ENCODE measurements around the gene CCDC192.
"Not testable (repeated sequence)": the region's sequence is repeated elsewhere in the genome, so short reads cannot be mapped to it uniquely, and the experiment has no call there.

The CCDC192 gene

DNA sequence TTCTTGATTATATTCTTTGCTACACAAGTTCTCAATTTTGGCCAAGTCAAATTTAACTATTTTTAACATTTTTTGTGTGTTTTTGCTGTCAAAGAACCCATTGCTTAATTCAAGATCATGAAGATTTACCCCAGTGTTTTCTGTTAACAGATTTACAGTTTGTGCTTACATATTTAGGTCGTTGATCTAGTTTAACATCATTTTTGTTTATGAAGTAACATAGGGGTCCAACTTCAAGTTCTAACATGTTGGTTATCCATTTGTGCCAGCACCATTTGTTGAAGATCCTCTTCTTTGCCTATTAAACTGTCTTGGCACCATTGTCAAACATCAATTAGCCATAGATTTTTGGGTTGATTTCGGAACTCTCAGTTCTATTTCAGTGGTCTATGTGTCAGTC lies 71.0 kb downstream of the CCDC192 start:
- no peak overlapping the region for H3K27ac Mint-ChIP-seq
- peaks cover 8% of the 10 kb centered on the region for H3K27me3 Mint-ChIP-seq
- peaks cover 8% of the 10 kb centered on the region for H3K9me3 Mint-ChIP-seq
- H3K36me3 Mint-ChIP-seq, result no peaks in the 10 kb centered on the region
- no peak overlapping the region for H3K4me3 Mint-ChIP-seq
- H3K4me1 Mint-ChIP-seq, result no peaks in the 10 kb centered on the region

- Mint-ChIP-seq H3K27ac (no peak overlapping the region), H3K4me1 (no peaks in the 10 kb centered on the region), H3K9me3 (peaks cover 8% of the 10 kb centered on the region), H3K36me3 (no peaks in the 10 kb centered on the region), H3K27me3 (peaks cover 3% of the 10 kb centered on the region), H3K4me3 (no peak overlapping the region)
These were observed 73.3 kb downstream of the CCDC192 start for GRCh38 chr5:127776477-127776876.

- Mint-ChIP-seq H3K36me3 (no peaks in the 10 kb centered on the region), H3K27me3 (no peaks in the 10 kb centered on the region), H3K4me1 (no peaks in the 10 kb centered on the region), H3K9me3 (peaks cover 8% of the 10 kb centered on the region), H3K27ac (no peak overlapping the region), H3K4me3 (no peak overlapping the region)
These were observed 74.8 kb downstream of the CCDC192 start for GRCh38 chr5:127777957-127778356.

DNA sequence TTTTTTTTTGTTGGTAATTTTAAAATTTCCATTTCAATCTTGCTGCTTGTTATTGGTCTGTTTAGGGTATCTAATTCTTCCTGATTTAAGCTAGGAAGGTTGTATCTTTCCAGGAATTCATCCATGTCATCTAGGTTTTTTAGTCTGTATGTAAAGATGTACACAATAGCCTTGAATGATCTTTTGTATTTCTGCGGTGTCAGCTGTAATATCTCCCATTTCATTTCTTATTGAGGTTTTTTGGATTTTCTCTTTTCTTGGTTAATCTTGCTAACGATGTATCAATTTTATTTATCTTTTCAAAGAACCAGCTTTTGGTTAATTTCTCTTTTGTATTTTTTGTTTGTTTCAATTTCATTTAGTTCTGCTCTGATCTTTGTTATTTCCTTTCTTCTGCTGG lies 79.3 kb downstream of the CCDC192 start:
- not testable (repeated sequence) for H3K4me3 Mint-ChIP-seq, H3K4me1 Mint-ChIP-seq, H3K9me3 Mint-ChIP-seq, H3K36me3 Mint-ChIP-seq, H3K27me3 Mint-ChIP-seq, H3K27ac Mint-ChIP-seq

DNA sequence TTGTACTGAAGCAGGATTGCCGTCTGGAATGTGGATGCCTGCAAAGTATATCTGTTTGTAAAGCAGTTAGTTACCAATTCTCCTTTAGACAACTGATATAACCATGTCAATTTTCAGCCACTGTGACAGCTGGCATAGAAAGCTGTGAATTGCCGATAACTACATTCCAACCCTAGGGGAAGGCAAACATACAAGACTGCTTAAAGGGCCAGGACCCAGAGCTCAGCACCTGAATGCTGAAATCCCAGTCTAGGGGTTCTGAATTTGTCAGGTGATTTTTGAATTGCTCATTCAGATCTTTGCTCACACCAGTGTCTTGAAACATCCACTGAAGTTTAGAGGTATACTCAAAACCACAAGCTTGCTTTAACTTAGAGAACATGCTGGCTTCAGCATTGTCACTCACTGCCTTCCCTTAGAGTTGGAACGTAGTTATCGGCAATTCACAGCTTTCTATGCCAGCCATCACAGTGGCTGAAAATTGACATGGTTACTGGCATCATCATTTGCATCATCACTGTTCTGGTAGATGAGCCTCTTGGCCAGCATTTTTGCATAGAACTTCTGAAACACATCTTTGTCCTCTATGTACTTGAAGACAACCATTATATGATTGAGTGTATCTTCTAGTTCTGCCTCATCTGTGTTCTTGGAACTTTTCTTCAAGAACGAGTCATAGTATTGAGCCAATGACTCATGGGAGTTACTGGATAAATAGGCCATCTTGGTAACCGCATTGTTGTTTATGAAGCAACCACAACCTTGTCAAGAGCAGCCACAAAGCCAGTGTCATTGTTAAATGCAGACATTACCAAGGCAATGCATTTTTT lies 82.1 kb downstream of the CCDC192 start:
- H3K9me3 Mint-ChIP-seq, result peaks cover 1% of the 10 kb centered on the region
- no peak overlapping the region for H3K4me3 Mint-ChIP-seq
- H3K27ac Mint-ChIP-seq, result no peak overlapping the region
- H3K36me3 Mint-ChIP-seq, result no peaks in the 10 kb centered on the region
- no peaks in the 10 kb centered on the region for H3K4me1 Mint-ChIP-seq
- H3K27me3 Mint-ChIP-seq, result peaks cover 5% of the 10 kb centered on the region

DNA sequence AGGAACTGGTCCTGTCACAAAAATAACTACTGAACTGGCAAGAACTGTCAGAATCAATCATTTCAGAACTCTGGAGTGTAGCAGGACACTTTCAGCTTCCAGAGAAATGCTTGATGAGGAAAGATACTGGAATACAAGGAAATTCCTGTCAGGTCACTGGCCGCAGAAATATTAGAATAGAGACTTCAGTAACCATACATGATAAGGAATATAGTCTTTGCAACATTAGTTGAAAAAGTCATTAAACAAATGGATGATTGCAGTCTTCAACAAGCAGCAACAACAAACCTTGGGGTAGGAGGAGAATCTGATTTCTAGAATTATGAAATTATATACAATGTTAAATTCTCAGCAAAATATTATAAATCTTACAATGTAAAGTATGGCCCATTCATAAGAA lies 88.2 kb downstream of the CCDC192 start:
- no peaks in the 10 kb centered on the region for H3K4me1 Mint-ChIP-seq
- no peak overlapping the region for H3K27ac Mint-ChIP-seq
- no peaks in the 10 kb centered on the region for H3K36me3 Mint-ChIP-seq
- peaks cover 23% of the 10 kb centered on the region for H3K9me3 Mint-ChIP-seq
- H3K27me3 Mint-ChIP-seq, result peaks cover 2% of the 10 kb centered on the region
- no peak overlapping the region for H3K4me3 Mint-ChIP-seq

GRCh38 chr5:127791908-127792307 lies 88.7 kb downstream of the CCDC192 start:
- H3K27ac Mint-ChIP-seq, result not testable (repeated sequence)
- peaks cover 23% of the 10 kb centered on the region for H3K9me3 Mint-ChIP-seq

DNA sequence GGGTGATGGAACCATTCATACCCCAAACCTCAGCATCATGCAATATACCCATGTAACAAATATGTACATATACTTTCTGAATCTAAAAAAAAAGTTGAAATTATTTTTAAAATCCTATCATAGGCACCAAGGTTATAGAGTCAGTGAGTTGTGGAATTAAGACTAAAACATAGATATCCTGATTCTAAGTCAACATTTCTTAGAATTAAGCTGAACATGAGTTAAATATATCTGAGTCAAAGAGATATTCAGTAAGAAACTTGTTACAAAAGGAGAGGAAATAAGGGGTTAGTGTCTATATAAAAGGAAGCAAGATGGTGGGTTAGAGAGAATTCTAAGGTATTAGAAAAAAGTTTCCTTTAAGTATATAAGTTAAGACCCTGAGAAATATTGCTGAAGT lies 89.9 kb downstream of the CCDC192 start:
- Mint-ChIP-seq H3K9me3 (peaks cover 23% of the 10 kb centered on the region), H3K4me3 (no peak overlapping the region), H3K36me3 (no peaks in the 10 kb centered on the region), H3K4me1 (no peaks in the 10 kb centered on the region), H3K27me3 (no peaks in the 10 kb centered on the region), H3K27ac (no peak overlapping the region)

More at GRCh38 chr5:127791908-127792307, 88.7 kb downstream of the CCDC192 start:
- not testable (repeated sequence) for H3K27me3 Mint-ChIP-seq, H3K36me3 Mint-ChIP-seq, H3K4me3 Mint-ChIP-seq, H3K4me1 Mint-ChIP-seq

GRCh38 chr5:127793879-127794278 lies 90.7 kb downstream of the CCDC192 start:
- Mint-ChIP-seq H3K36me3 (no peaks in the 10 kb centered on the region), H3K4me1 (no peaks in the 10 kb centered on the region), H3K27me3 (no peaks in the 10 kb centered on the region), H3K4me3 (no peak overlapping the region), H3K9me3 (peaks cover 23% of the 10 kb centered on the region), H3K27ac (no peak overlapping the region)

DNA sequence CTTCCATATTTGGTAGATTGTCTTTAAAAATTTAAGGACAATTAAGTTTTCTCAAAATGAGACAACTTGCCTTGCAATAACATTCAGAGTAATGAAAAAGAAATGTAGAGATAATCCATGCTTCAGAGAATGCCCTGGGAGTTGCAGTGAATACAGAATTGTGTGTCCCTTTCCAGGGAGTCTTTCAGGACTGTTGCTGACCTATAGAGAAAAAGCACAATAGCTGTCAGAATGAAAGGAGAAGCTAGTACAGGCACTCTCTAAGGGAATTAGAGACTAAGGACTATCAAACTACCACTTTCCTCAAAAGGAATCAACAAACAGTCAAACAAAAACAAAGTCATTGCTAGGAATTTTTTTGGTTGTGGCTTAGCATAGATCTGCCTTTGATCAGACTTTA lies 93.0 kb downstream of the CCDC192 start:
- Mint-ChIP-seq H3K27me3 (no peaks in the 10 kb centered on the region), H3K27ac (no peak overlapping the region)

DNA sequence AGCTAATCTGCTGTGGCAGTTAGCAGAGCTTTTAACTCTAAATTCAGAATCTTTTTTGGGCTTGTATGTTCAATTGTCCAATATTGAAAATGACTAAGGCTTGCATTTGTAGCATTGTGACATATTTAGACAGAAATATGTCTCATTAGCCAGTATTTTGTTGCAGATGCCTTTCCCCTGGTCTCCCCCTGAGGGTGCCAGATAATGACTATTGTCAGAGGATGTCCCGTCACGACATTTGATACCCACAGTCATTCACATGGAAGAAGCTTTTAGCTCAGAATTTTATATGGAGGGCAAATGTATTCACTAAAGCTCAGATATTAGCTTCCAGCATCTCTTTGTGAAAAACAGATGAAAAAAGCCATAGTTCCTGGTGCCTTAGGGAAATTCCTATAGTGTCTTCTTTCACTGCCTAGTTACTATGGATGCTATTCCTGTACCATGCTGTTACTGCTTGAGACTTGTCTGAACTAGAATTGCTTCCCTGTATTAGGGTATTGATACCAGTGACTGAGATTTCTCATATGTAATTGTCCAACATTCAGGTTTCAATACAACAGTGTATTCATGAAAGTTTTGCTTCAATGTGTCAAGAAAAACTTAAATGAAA lies 96.2 kb downstream of the CCDC192 start:
- Mint-ChIP-seq H3K9me3 (no peaks in the 10 kb centered on the region), H3K4me3 (no peak overlapping the region), H3K27ac (no peak overlapping the region), H3K4me1 (no peaks in the 10 kb centered on the region), H3K36me3 (no peaks in the 10 kb centered on the region), H3K27me3 (no peaks in the 10 kb centered on the region)

More for the DNA sequence above, 93.0 kb downstream of the CCDC192 start:
- no peak overlapping the region for H3K4me3 Mint-ChIP-seq
- H3K4me1 Mint-ChIP-seq, result no peaks in the 10 kb centered on the region
- peaks cover 13% of the 10 kb centered on the region for H3K9me3 Mint-ChIP-seq
- no peaks in the 10 kb centered on the region for H3K36me3 Mint-ChIP-seq

GRCh38 chr5:127801751-127802476 lies 98.7 kb downstream of the CCDC192 start:
- H3K27me3 Mint-ChIP-seq, result no peaks in the 10 kb centered on the region
- no peaks in the 10 kb centered on the region for H3K9me3 Mint-ChIP-seq
- no peak overlapping the region for H3K4me3 Mint-ChIP-seq
- no peak overlapping the region for H3K27ac Mint-ChIP-seq
- no peaks in the 10 kb centered on the region for H3K36me3 Mint-ChIP-seq
- H3K4me1 Mint-ChIP-seq, result no peaks in the 10 kb centered on the region

GRCh38 chr5:127802477-127802865 lies 99.3 kb downstream of the CCDC192 start:
- no peak overlapping the region for H3K4me3 Mint-ChIP-seq
- no peaks in the 10 kb centered on the region for H3K27me3 Mint-ChIP-seq

DNA sequence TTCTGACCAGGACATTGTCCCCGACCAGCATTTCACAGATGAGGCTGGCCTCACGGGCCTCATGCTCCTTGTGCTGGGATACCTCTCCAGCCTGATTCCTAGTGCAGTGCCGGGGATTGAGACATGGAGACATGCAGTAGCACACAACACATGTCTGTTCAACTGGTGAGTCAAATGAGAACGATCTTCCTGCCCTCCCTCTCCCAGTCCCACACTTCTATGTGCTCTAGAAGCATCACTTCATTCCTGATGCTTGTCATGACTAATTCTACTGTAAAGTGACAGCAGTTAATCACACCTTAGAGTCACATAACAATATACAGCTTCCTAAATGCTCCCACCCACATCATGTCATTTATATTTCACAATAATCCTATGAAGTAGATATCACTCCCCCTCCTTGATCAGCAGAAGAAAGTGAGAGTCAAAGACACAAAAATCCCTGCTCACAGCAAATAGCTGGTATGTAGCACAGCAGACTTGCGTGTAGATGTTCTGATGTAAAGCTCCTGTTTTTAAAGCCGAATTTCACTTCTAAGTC lies 101.8 kb downstream of the CCDC192 start:
- no peaks in the 10 kb centered on the region for H3K9me3 Mint-ChIP-seq
- H3K27ac Mint-ChIP-seq, result no peak overlapping the region
- H3K36me3 Mint-ChIP-seq, result no peaks in the 10 kb centered on the region

More at GRCh38 chr5:127802477-127802865, 99.3 kb downstream of the CCDC192 start:
- Mint-ChIP-seq H3K9me3 (no peaks in the 10 kb centered on the region), H3K36me3 (no peaks in the 10 kb centered on the region), H3K27ac (no peak overlapping the region), H3K4me1 (no peaks in the 10 kb centered on the region)

GRCh38 chr5:127805448-127805847 lies 102.3 kb downstream of the CCDC192 start:
- H3K36me3 Mint-ChIP-seq, result no peaks in the 10 kb centered on the region
- H3K4me3 Mint-ChIP-seq, result no peak overlapping the region
- H3K27ac Mint-ChIP-seq, result no peak overlapping the region
- H3K27me3 Mint-ChIP-seq, result peaks cover 4% of the 10 kb centered on the region
- H3K9me3 Mint-ChIP-seq, result no peaks in the 10 kb centered on the region
- no peaks in the 10 kb centered on the region for H3K4me1 Mint-ChIP-seq

More for the DNA sequence above, 101.8 kb downstream of the CCDC192 start:
- Mint-ChIP-seq H3K27me3 (peaks cover 4% of the 10 kb centered on the region), H3K4me3 (no peak overlapping the region), H3K4me1 (no peaks in the 10 kb centered on the region)

DNA sequence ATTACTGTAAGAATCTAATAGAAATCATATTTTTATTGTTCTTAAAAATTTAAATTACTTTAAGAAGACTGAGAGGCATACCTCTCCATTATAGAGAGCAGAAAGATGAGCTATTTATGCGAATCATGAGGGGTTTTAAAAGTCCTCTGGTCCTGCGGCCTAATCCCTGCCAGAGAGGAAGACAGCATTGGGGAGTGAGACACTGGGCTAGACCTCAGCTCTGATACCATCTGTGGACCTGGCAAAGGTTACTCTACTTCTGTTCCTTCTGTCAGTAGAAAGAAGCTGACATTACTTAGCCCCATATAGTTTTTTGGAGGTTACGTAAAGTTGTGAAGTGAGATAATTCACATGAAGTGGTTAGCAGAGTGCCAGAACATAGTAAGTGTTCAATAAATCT lies 103.6 kb downstream of the CCDC192 start:
- Mint-ChIP-seq H3K9me3 (no peaks in the 10 kb centered on the region), H3K36me3 (no peaks in the 10 kb centered on the region), H3K27me3 (peaks cover 4% of the 10 kb centered on the region), H3K27ac (no peak overlapping the region), H3K4me3 (no peak overlapping the region), H3K4me1 (no peaks in the 10 kb centered on the region)

Data from activated naive CD4-positive, alpha-beta T cell treated with anti-CD3 and anti-CD28 coated beads, Interleukin-2, amount 50 U/mL, for 24 hours (primary cell).